ENCODE measurements around the gene P2RY1. TPM values are rescaled to one million over a fixed set of nuclear protein-coding genes. Genes with fewer than 3 reads are reported as not detected.
A peak's percentile ranks its signal among the peaks of the same experiment; 100 is the strongest.

The P2RY1 gene
- polyA plus RNA-seq, 1 donor (not counting 4 experiments of a cell fraction or from before 2014, with no cell fraction given) = 1.1 TPM

DNA sequence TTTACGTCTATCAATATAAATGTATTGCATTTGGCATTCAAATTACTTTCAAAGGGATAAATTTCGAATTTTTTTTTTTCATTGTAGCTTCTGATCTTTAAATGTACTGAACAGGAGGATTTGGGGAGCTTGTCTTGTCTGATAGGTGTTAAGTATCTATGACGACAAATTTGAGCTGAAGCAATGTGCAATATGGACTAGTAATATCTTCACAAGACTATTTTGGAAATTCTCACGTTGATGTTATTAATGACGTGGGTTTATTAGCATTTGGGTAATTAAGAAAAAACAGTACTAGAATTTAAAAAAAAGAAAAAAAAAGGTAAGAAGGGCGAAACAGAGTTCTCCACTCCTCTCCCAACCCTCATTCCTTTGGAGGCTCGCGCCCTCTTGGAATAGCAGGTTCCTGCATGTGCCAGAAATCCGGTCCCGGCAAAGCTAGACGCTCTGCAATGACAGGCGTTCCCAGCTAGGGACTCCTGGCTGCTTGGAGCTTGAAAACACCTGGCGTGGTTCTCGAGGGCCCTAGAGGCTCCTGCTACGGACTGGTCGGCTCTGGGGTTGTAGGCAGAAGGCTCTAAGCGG lies 648 bp upstream of the P2RY1 start:
- no peaks in the 10 kb centered on the region for H3K9me3 ChIP-seq (ENCODE audit: control insufficient read depth, low read depth, low read length)
- peak overlapping the region; percentile 99 for H2AFZ ChIP-seq (ENCODE audit: control insufficient read depth, low read length)
- no peaks in the 10 kb centered on the region for H3K79me2 ChIP-seq (ENCODE audit: control insufficient read depth, insufficient read depth, low read length)
- H3K4me1 ChIP-seq (ENCODE audit: control insufficient read depth, extremely low read depth, insufficient read depth, low read length) = peaks cover 15% of the 10 kb centered on the region
- no peaks in the 10 kb centered on the region for H3K36me3 ChIP-seq (ENCODE audit: control insufficient read depth in 2 of 2, extremely low read depth in 1 of 2, insufficient read depth in 2 of 2, low read length in 2 of 2)
- FAIRE-seq = peak; percentile 48
- dilution Hi-C loops (cut with MboI; ENCODE audit: extremely low pct_ligation_motif_present, low sequenced_read_pairs) = no loop called here
- peak overlapping the region; percentile 56 to 93 (median 88) for H3K4me3 ChIP-seq (ENCODE audit: control insufficient read depth in 2 of 3, extremely low read depth in 1 of 3, insufficient read depth in 2 of 3, low read depth in 1 of 3, low read length in 3 of 3)
- peaks cover 3% of the 10 kb centered on the region for H3K27me3 ChIP-seq (ENCODE audit: control insufficient read depth, extremely low read depth, insufficient read depth, low read length)
- no peaks in the 10 kb centered on the region for H4K20me1 ChIP-seq (ENCODE audit: control insufficient read depth, extremely low read depth, insufficient read depth, low read length)
- peak overlapping the region; percentile 78 for H3K9ac ChIP-seq (ENCODE audit: control insufficient read depth, extremely low read depth, insufficient read depth, low read length)
- H3K27ac ChIP-seq (ENCODE audit: control insufficient read depth, insufficient read depth, low read length) = peak overlapping the region; percentile 67
- H3K9me1 ChIP-seq (ENCODE audit: control insufficient read depth, extremely low read depth, insufficient read depth, low read length) = no peaks in the 10 kb centered on the region
- DNase-seq (ENCODE audit: low read depth, low spot score) = peak; percentile 7
- no peak for TF ChIP-seq EZH2 (IDR thresholded peaks at IDR 0.05; ENCODE audit: low read length)
- TF ChIP-seq, protein P1, sequence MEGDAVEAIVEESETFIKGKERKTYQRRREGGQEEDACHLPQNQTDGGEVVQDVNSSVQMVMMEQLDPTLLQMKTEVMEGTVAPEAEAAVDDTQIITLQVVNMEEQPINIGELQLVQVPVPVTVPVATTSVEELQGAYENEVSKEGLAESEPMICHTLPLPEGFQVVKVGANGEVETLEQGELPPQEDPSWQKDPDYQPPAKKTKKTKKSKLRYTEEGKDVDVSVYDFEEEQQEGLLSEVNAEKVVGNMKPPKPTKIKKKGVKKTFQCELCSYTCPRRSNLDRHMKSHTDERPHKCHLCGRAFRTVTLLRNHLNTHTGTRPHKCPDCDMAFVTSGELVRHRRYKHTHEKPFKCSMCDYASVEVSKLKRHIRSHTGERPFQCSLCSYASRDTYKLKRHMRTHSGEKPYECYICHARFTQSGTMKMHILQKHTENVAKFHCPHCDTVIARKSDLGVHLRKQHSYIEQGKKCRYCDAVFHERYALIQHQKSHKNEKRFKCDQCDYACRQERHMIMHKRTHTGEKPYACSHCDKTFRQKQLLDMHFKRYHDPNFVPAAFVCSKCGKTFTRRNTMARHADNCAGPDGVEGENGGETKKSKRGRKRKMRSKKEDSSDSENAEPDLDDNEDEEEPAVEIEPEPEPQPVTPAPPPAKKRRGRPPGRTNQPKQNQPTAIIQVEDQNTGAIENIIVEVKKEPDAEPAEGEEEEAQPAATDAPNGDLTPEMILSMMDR (optimal IDR thresholded peaks at IDR 0.05 in 1 of 3, IDR thresholded peaks at IDR 0.05 in 1 of 3, conservative IDR thresholded peaks at IDR 0.05 in 1 of 3; ENCODE audit: extremely low read depth in 1 of 3, insufficient read depth in 2 of 3, low read length in 3 of 3) = peak in 2 of 3 experiments; percentile 12 to 25
- peak overlapping the region; percentile 94 for H3K4me2 ChIP-seq (ENCODE audit: control insufficient read depth, extremely low read depth, insufficient read depth, low read depth, low read length)

- dilution Hi-C loops (cut with MboI; ENCODE audit: extremely low pct_ligation_motif_present, low sequenced_read_pairs) = no loop called here
- H3K79me2 ChIP-seq (ENCODE audit: control insufficient read depth, insufficient read depth, low read length) = no peaks in the 10 kb centered on the region
- DNase-seq (ENCODE audit: low read depth, low spot score) = no peak
- no peak for TF ChIP-seq EZH2 (IDR thresholded peaks at IDR 0.05; ENCODE audit: low read length)
- TF ChIP-seq, protein P1 (optimal IDR thresholded peaks at IDR 0.05 in 1 of 3, IDR thresholded peaks at IDR 0.05 in 1 of 3, conservative IDR thresholded peaks at IDR 0.05 in 1 of 3; ENCODE audit: extremely low read depth in 1 of 3, insufficient read depth in 2 of 3, low read length in 3 of 3) = peak in 2 of 3 experiments; percentile 8 to 35
- peak overlapping the region; percentile 78 for H3K9ac ChIP-seq (ENCODE audit: control insufficient read depth, extremely low read depth, insufficient read depth, low read length)
- H4K20me1 ChIP-seq (ENCODE audit: control insufficient read depth, extremely low read depth, insufficient read depth, low read length) = no peaks in the 10 kb centered on the region
- H3K36me3 ChIP-seq (ENCODE audit: control insufficient read depth in 2 of 2, extremely low read depth in 1 of 2, insufficient read depth in 2 of 2, low read length in 2 of 2) = no peaks in the 10 kb centered on the region
- FAIRE-seq = no peak
- peaks cover 3% of the 10 kb centered on the region for H3K27me3 ChIP-seq (ENCODE audit: control insufficient read depth, extremely low read depth, insufficient read depth, low read length)
- no peak overlapping the region for H3K27ac ChIP-seq (ENCODE audit: control insufficient read depth, insufficient read depth, low read length)
- H3K9me1 ChIP-seq (ENCODE audit: control insufficient read depth, extremely low read depth, insufficient read depth, low read length) = no peaks in the 10 kb centered on the region
- H3K9me3 ChIP-seq (ENCODE audit: control insufficient read depth, low read depth, low read length) = no peaks in the 10 kb centered on the region
- peak overlapping the region; percentile 99 for H2AFZ ChIP-seq (ENCODE audit: control insufficient read depth, low read length)
- H3K4me1 ChIP-seq (ENCODE audit: control insufficient read depth, extremely low read depth, insufficient read depth, low read length) = peaks cover 15% of the 10 kb centered on the region
- H3K4me2 ChIP-seq (ENCODE audit: control insufficient read depth, extremely low read depth, insufficient read depth, low read depth, low read length) = peak overlapping the region; percentile 94
- H3K4me3 ChIP-seq (ENCODE audit: control insufficient read depth in 2 of 3, extremely low read depth in 1 of 3, insufficient read depth in 2 of 3, low read depth in 1 of 3, low read length in 3 of 3) = peak overlapping the region; percentile 56 to 93 (median 88)
Measured at GRCh38 chr3:152835601-152836102, 721 bp downstream of the P2RY1 start.
